Neural cell (in vitro differentiated cells): ENCODE measurements around the gene ABCA2. TPM values are rescaled to one million over a fixed set of nuclear protein-coding genes. Genes with fewer than 3 reads are reported as not detected.

Experiments used
- H2AFZ ChIP-seq: fragments of 200-600, 300-800 bp; sonication (generic), shearing (Covaris generic); 2 replicates; pipeline ENCODE4 v1.6.0; 2014; ENCODE audit warnings: low read depth, mild to moderate bottlenecking, antibody characterized with exemption, low read length, moderate library complexity
- H3F3A ChIP-seq: fragments of 200-600 bp; shearing (Covaris generic); 2 replicates; pipeline ENCODE4 v1.6.1; 2016; ENCODE audit warnings: mild to moderate bottlenecking, moderate library complexity, mixed read lengths, antibody characterized with exemption, low read length; ENCODE audit not compliant: insufficient read depth, poor library complexity, severe bottlenecking
- H3K27ac ChIP-seq: fragments of 200-600, 300-800 bp; sonication (generic), shearing (Covaris generic); 2 replicates; pipeline ENCODE4 v1.5.1; 2014; ENCODE audit warnings: mild to moderate bottlenecking, low read length, moderate library complexity
- H3K27me3 ChIP-seq: fragments of 300-800, 200-600 bp; sonication (generic), shearing (Covaris generic); 2 replicates; pipeline ENCODE4 v1.6.0; 2014; ENCODE audit warnings: mild to moderate bottlenecking, low read depth, low read length, moderate library complexity; ENCODE audit not compliant: insufficient read depth
- H3K36me3 ChIP-seq: fragments of 300-800, 200-600 bp; sonication (generic), shearing (Covaris generic); 2 replicates; pipeline ENCODE4 v1.5.1; 2014; ENCODE audit warnings: mild to moderate bottlenecking, antibody characterized with exemption, low read length, moderate library complexity; ENCODE audit not compliant: insufficient read depth
- H3K4me2 ChIP-seq: fragments of 300-800, 200-600 bp; sonication (generic), shearing (Covaris generic); 2 replicates; pipeline ENCODE4 v1.6.0; 2014; ENCODE audit warnings: mild to moderate bottlenecking, low read length
- H3K4me3 ChIP-seq: fragments of 300-800, 200-600 bp; sonication (generic), shearing (Covaris generic); 2 replicates; pipeline ENCODE4 v1.5.1; 2014; ENCODE audit warnings: mild to moderate bottlenecking, low read length, moderate library complexity
- H3K79me2 ChIP-seq: fragments of 200-600 bp; shearing (Covaris generic); replicated peaks from 2 replicates; pipeline ENCODE4 v1.6.0; 2014; ENCODE audit warnings: mild to moderate bottlenecking, low read length, moderate library complexity; ENCODE audit not compliant: insufficient read depth
- H3K9ac ChIP-seq: fragments of 300-800, 200-600 bp; sonication (generic), shearing (Covaris generic); 2 replicates; pipeline ENCODE4 v1.6.1; 2016; ENCODE audit warnings: mild to moderate bottlenecking, low read length, mixed read lengths
- H3K9me2 ChIP-seq: fragments of 200-600 bp; shearing (Covaris generic); 2 replicates; pipeline ENCODE4 v1.6.1; 2016; ENCODE audit warnings: mild to moderate bottlenecking, low read length, mixed read lengths; ENCODE audit not compliant: insufficient read depth
- H3K9me3 ChIP-seq: fragments of 200-600, 300-800 bp; sonication (generic), shearing (Covaris generic); 2 replicates; pipeline ENCODE4 v1.6.1; 2016; ENCODE audit warnings: mild to moderate bottlenecking, mixed run types, low read length, moderate library complexity, mixed read lengths
- H4K20me1 ChIP-seq: fragments of 200-600 bp; shearing (Covaris generic); 2 replicates; pipeline ENCODE4 v1.6.1; 2016; ENCODE audit warnings: mild to moderate bottlenecking, mixed run types; ENCODE audit not compliant: insufficient read depth
- EP300 ChIP-seq: fragments of 450-650 bp; conservative IDR thresholded peaks from 2 replicates; pipeline ENCODE4 v1.6.1; 2014; ENCODE audit warnings: antibody characterized with exemption, mild to moderate bottlenecking, moderate library complexity; ENCODE audit not compliant: poor library complexity, severe bottlenecking
- EZH2 ChIP-seq: fragments of 200-600, 300-800 bp; shearing (Covaris generic), sonication (generic); IDR thresholded peaks from 2 replicates; pipeline ENCODE4 v1.6.1; 2014; ENCODE audit warnings: antibody characterized with exemption, low read length, borderline replicate concordance, mild to moderate bottlenecking; ENCODE audit not compliant: insufficient read depth, poor library complexity, severe bottlenecking
- MXI1 ChIP-seq: fragments of 450-650 bp; conservative IDR thresholded peaks from 2 replicates; pipeline ENCODE4 v1.6.1; 2014; ENCODE audit warnings: antibody characterized with exemption, mild to moderate bottlenecking; ENCODE audit not compliant: poor library complexity, severe bottlenecking
- POLR2AphosphoS5 ChIP-seq: IDR thresholded peaks from 2 replicates; pipeline ENCODE4 v1.6.1; 2012
- RAD21 ChIP-seq: fragments of 450-650 bp; conservative IDR thresholded peaks from 2 replicates; pipeline ENCODE4 v1.6.1; 2014; ENCODE audit warnings: antibody characterized with exemption, mild to moderate bottlenecking, moderate library complexity
- SMC3 ChIP-seq: fragments of 450-650 bp; conservative IDR thresholded peaks from 2 replicates; pipeline ENCODE4 v1.6.1; 2014; ENCODE audit warnings: antibody characterized with exemption, mild to moderate bottlenecking, moderate library complexity; ENCODE audit not compliant: poor library complexity
- TAF1 ChIP-seq: IDR thresholded peaks from 2 replicates; pipeline ENCODE4 v1.6.1; 2012; ENCODE audit warnings: low read depth
- polyA plus RNA-seq: library from polyadenylated mRNA; depleted of rRNA; stranded (reverse); fragments of >200 nt; gene quantifications from 2 replicates; pipeline ENCODE4 v1.2.3, GENCODE V29; 2014
- TF ChIP-seq, protein P1 (sequence below): IDR thresholded peaks from 2 replicates; pipeline ENCODE4 v1.6.1; 2012; ENCODE audit warnings: borderline replicate concordance
- TF ChIP-seq, protein P2 (sequence below): fragments of 450-650 bp; IDR thresholded peaks from 2 replicates; pipeline ENCODE4 v1.5.1; 2014; ENCODE audit warnings: antibody characterized with exemption, mild to moderate bottlenecking, moderate library complexity; ENCODE audit not compliant: poor library complexity, severe bottlenecking

ABCA2 gene
- polyA plus RNA-seq, 1 donor from 2014 or later = 30.6 TPM

DNA sequence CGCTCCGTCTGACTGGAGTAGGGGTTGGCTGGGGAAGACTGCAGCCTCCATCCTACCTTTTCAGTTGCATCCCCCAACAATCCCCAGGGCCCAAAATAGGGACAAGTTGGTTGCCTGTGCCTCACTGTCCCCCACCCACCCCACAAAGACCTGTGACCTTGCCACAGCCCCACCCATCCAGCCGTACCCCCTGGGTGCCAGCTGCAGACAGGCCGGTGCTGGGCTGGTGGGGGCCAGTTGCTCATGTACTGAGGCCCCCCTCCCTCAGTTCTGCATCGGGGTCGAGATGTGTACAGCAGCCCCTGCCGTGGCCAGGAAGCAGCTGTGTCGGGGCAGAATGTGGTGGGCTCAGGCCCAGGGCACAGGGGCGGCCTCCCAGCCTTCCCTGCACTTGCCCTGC lies 44.9 kb downstream of the ABCA2 start:
- Histone ChIP-seq H3K4me3 (no peak overlapping the region), H3K9me2 (no peaks in the 10 kb centered on the region), H3K79me2 (no peaks in the 10 kb centered on the region), H2AFZ (no peak overlapping the region), H3K36me3 (no peaks in the 10 kb centered on the region), H3K9ac (no peak overlapping the region), H3K27me3 (peaks cover 35% of the 10 kb centered on the region), H3F3A (no peaks in the 10 kb centered on the region), H3K9me3 (no peaks in the 10 kb centered on the region), H3K27ac (no peak overlapping the region), H4K20me1 (no peaks in the 10 kb centered on the region), H3K4me2 (no peak overlapping the region)
- no peak for TF ChIP-seq RAD21
- TF ChIP-seq, protein P1, sequence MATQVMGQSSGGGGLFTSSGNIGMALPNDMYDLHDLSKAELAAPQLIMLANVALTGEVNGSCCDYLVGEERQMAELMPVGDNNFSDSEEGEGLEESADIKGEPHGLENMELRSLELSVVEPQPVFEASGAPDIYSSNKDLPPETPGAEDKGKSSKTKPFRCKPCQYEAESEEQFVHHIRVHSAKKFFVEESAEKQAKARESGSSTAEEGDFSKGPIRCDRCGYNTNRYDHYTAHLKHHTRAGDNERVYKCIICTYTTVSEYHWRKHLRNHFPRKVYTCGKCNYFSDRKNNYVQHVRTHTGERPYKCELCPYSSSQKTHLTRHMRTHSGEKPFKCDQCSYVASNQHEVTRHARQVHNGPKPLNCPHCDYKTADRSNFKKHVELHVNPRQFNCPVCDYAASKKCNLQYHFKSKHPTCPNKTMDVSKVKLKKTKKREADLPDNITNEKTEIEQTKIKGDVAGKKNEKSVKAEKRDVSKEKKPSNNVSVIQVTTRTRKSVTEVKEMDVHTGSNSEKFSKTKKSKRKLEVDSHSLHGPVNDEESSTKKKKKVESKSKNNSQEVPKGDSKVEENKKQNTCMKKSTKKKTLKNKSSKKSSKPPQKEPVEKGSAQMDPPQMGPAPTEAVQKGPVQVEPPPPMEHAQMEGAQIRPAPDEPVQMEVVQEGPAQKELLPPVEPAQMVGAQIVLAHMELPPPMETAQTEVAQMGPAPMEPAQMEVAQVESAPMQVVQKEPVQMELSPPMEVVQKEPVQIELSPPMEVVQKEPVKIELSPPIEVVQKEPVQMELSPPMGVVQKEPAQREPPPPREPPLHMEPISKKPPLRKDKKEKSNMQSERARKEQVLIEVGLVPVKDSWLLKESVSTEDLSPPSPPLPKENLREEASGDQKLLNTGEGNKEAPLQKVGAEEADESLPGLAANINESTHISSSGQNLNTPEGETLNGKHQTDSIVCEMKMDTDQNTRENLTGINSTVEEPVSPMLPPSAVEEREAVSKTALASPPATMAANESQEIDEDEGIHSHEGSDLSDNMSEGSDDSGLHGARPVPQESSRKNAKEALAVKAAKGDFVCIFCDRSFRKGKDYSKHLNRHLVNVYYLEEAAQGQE = no peak
- TF ChIP-seq EZH2 = no peak
- no peak for TF ChIP-seq POLR2AphosphoS5
- no peak for TF ChIP-seq MXI1
- TF ChIP-seq EP300 = no peak
- no peak for TF ChIP-seq TAF1
- TF ChIP-seq, protein P2, sequence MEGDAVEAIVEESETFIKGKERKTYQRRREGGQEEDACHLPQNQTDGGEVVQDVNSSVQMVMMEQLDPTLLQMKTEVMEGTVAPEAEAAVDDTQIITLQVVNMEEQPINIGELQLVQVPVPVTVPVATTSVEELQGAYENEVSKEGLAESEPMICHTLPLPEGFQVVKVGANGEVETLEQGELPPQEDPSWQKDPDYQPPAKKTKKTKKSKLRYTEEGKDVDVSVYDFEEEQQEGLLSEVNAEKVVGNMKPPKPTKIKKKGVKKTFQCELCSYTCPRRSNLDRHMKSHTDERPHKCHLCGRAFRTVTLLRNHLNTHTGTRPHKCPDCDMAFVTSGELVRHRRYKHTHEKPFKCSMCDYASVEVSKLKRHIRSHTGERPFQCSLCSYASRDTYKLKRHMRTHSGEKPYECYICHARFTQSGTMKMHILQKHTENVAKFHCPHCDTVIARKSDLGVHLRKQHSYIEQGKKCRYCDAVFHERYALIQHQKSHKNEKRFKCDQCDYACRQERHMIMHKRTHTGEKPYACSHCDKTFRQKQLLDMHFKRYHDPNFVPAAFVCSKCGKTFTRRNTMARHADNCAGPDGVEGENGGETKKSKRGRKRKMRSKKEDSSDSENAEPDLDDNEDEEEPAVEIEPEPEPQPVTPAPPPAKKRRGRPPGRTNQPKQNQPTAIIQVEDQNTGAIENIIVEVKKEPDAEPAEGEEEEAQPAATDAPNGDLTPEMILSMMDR = no peak
- no peak for TF ChIP-seq SMC3

DNA sequence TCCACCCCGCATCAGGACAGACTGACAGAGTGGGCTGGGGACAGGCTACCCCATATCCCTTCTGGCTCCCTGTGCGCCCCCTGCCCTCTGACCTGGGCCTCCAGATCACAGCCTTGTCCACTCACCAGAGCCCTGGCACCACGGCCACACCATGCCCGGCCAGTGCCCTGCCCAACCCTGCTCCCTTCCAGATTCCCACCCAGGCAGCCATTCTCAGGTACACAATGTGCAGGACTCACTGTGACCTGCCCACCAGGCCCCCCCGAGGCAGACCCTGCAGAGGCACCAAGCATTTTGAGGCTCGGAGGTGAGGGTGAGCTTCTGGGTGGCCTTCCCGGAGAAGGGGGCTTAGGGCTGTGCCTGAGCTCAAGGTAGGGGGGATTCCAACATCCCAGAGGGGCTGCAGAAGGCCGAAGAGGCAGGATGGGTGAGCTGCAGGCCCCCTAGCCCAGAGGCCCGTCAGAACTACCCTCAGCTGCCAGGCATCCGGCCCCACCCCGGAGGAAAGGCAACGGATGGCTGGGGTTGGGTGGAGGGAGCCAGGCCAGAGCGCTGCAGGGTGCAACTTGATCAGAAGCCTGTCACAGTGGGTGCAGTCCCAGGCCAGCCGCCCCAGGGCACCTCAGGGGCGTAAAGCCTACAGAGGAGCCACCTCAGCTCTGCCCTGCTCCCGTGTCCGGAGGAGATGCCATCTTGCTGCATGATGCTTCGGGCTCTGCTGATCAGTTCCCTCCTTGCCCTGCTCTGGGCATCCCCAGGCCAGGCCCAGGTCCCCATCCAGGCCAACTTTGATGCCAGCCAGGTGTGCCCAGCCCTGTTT lies 45.6 kb downstream of the ABCA2 start, which contains the start of gene LCNL1:
Gene LCNL1 (plus strand): TSS at position 762 of the 820 bp plus-strand sequence. CDS start 594 bp downstream, outside the sequence.
- Histone ChIP-seq H4K20me1 (no peaks in the 10 kb centered on the region), H2AFZ (no peak within 1 kb of the TSS), H3K4me3 (no peak within 1 kb of the TSS), H3K79me2 (no peaks in the 10 kb centered on the region), H3K9ac (no peak within 1 kb of the TSS), H3K4me2 (no peak within 1 kb of the TSS), H3K27ac (no peak within 1 kb of the TSS), H3K27me3 (peaks cover 40% of the 10 kb centered on the region), H3K9me3 (no peaks in the 10 kb centered on the region), H3K9me2 (no peaks in the 10 kb centered on the region), H3F3A (no peaks in the 10 kb centered on the region), H3K36me3 (no peaks in the 10 kb centered on the region)
- TF ChIP-seq TAF1 (no peak), POLR2AphosphoS5 (no peak), EZH2 (no peak), SMC3 (no peak), MXI1 (no peak), EP300 (no peak), RAD21 (no peak)
- TF ChIP-seq, protein P2 = no peak
- TF ChIP-seq, protein P1 = no peak
